Epithelial cell of prostate (primary cell): ENCODE results near the gene BICDL2.

Source experiments
- DNase-seq: peaks from one replicate; pipeline ENCODE4 v3.0.0-alpha.2; 2011; ENCODE audit warnings: low read depth, low spot score
- H3K27ac ChIP-seq: fragments of 450-650 bp; 2 replicates; pipeline ENCODE4 v1.5.1; 2017; ENCODE audit warnings: mild to moderate bottlenecking

Gene BICDL2

GRCh38 chr16:3013998-3014690 lies 22.6 kb downstream of the BICDL2 start:
- no peak overlapping the region for H3K27ac ChIP-seq
- no peak for DNase-seq

GRCh38 chr16:3013491-3013951 lies 23.2 kb downstream of the BICDL2 start:
- H3K27ac ChIP-seq: no peak overlapping the region
- no peak for DNase-seq

- H3K27ac ChIP-seq: no peak within 1 kb of the TSS
- no peak for DNase-seq
Observed at GRCh38 chr16:3012828-3013420, 23.8 kb downstream of the BICDL2 start, which contains the start of gene CLDN9. Gene CLDN9, plus strand, starts transcription at chr16:3012923. Its CDS starts 440 bp downstream, at chr16:3013363.

GRCh38 chr16:3012246-3012645 lies 24.5 kb downstream of the BICDL2 start:
- DNase-seq: no peak

GRCh38 chr16:3010510-3010909 lies 26.2 kb downstream of the BICDL2 start:
- no peak overlapping the region for H3K27ac ChIP-seq
- no peak for DNase-seq

More at GRCh38 chr16:3012246-3012645, 24.5 kb downstream of the BICDL2 start:
- no peak overlapping the region for H3K27ac ChIP-seq

- no peak for DNase-seq
- peak overlapping the region; percentile 11 for H3K27ac ChIP-seq
Observed at GRCh38 chr16:3009568-3010390, 27.0 kb downstream of the BICDL2 start.

- no peak for DNase-seq
- no peak overlapping the region for H3K27ac ChIP-seq
Observed at GRCh38 chr16:3008690-3009037, 28.1 kb downstream of the BICDL2 start.

GRCh38 chr16:3007957-3008689 lies 28.6 kb downstream of the BICDL2 start:
- no peak overlapping the region for H3K27ac ChIP-seq
- DNase-seq: no peak

GRCh38 chr16:3007059-3007956 lies 29.4 kb downstream of the BICDL2 start:
- DNase-seq: no peak
- H3K27ac ChIP-seq: no peak overlapping the region

- no peak overlapping the region for H3K27ac ChIP-seq
- no peak for DNase-seq
Observed at GRCh38 chr16:3004781-3005284, 31.9 kb downstream of the BICDL2 start.

- no peak overlapping the region for H3K27ac ChIP-seq
- DNase-seq: no peak
Observed at GRCh38 chr16:3004319-3004718, 32.4 kb downstream of the BICDL2 start.

GRCh38 chr16:3003582-3004270 lies 33.0 kb downstream of the BICDL2 start:
- DNase-seq: peak; percentile 97
- H3K27ac ChIP-seq: no peak overlapping the region

- DNase-seq: no peak
Observed at GRCh38 chr16:3001316-3001715, 35.4 kb downstream of the BICDL2 start.

GRCh38 chr16:3000540-3000939 lies 36.2 kb downstream of the BICDL2 start:
- no peak for DNase-seq
- H3K27ac ChIP-seq: no peak overlapping the region

More at GRCh38 chr16:3001316-3001715, 35.4 kb downstream of the BICDL2 start:
- no peak overlapping the region for H3K27ac ChIP-seq

GRCh38 chr16:2999929-3000328 lies 36.8 kb downstream of the BICDL2 start:
- no peak for DNase-seq
- H3K27ac ChIP-seq: no peak overlapping the region

- H3K27ac ChIP-seq: no peak overlapping the region
- DNase-seq: no peak
Observed at GRCh38 chr16:2996298-2996697, 40.4 kb downstream of the BICDL2 start.

GRCh38 chr16:2992383-2993081 lies 44.2 kb downstream of the BICDL2 start:
- H3K27ac ChIP-seq: peak overlapping the region; percentile 17
- no peak for DNase-seq
